K562 (cell line): ENCODE results near the gene PPDPF. TPM values are rescaled to one million over a fixed set of nuclear protein-coding genes. Genes with fewer than 3 reads are reported as not detected.

Source experiments
- AFF4 ChIP-seq: sonication (generic); formaldehyde crosslinking; IDR thresholded peaks from 2 replicates; pipeline ENCODE4 v1.8.0; 2023; ENCODE audit warnings: mild to moderate bottlenecking, missing genetic modification reagents
- CHCHD3 ChIP-seq: fragments of 250-450 bp; sonication (Bioruptor Pico); IDR thresholded peaks from 2 replicates; pipeline ENCODE4 v2.1.2; 2022; ENCODE audit warnings: mild to moderate bottlenecking
- CREB1 ChIP-seq, 2 experiments: sonication (generic) in 1 of 2; formaldehyde crosslinking in 1 of 2; IDR thresholded peaks; 2 replicates each; pipeline versions ENCODE4 v1.6.1 to v1.8.0; 2012 to 2022; ENCODE audit warnings: inconsistent platforms in 1 of 2, mild to moderate bottlenecking in 1 of 2, missing genetic modification reagents in 1 of 2, moderate library complexity in 1 of 2
- FOXJ3 ChIP-seq: sonication (generic); formaldehyde crosslinking; IDR thresholded peaks from 2 replicates; pipeline ENCODE4 v1.4.0; 2020; ENCODE audit warnings: mild to moderate bottlenecking, missing genetic modification reagents
- FUS ChIP-seq: fragments of 200-400 bp; formaldehyde crosslinking; optimal IDR thresholded peaks from 2 replicates; pipeline ENCODE3; 2017; ENCODE audit warnings: low read depth, low read length
- PHF8 ChIP-seq: fragments of 200-600 bp; sonication (generic); IDR thresholded peaks from 2 replicates; pipeline ENCODE4 v1.6.1; 2012; ENCODE audit warnings: mixed run types, mild to moderate bottlenecking, inconsistent platforms, low read length, moderate library complexity, borderline replicate concordance
- PML ChIP-seq: IDR thresholded peaks from 2 replicates; pipeline ENCODE4 v1.6.1; 2012; ENCODE audit warnings: low read length, inconsistent platforms
- POLR3G ChIP-seq: IDR thresholded peaks from 2 replicates; pipeline ENCODE4 v1.6.1; 2011; ENCODE audit not compliant: insufficient read length, insufficient replicate concordance; ENCODE audit errors: extremely low read depth
- RBM22 ChIP-seq: fragments of 200-400 bp; formaldehyde crosslinking; IDR thresholded peaks from 2 replicates; pipeline ENCODE4 v1.6.1; 2018; ENCODE audit warnings: low read length, low read depth; ENCODE audit not compliant: poor library complexity, severe bottlenecking
- SAFB ChIP-seq: fragments of 200-400 bp; formaldehyde crosslinking; IDR thresholded peaks from 2 replicates; pipeline ENCODE4 v1.6.1; 2017; ENCODE audit warnings: low read depth, low read length, borderline replicate concordance
- SREBF2 ChIP-seq: sonication (generic); formaldehyde crosslinking; IDR thresholded peaks from 2 replicates; pipeline ENCODE4 v1.4.0; 2020; ENCODE audit warnings: mild to moderate bottlenecking, missing genetic modification reagents
- STAT6 ChIP-seq: sonication (generic); formaldehyde crosslinking; IDR thresholded peaks from 2 replicates; pipeline ENCODE4 v1.8.1; 2023; ENCODE audit warnings: mild to moderate bottlenecking, missing genetic modification reagents
- TCF15 ChIP-seq: fragments of 250-450 bp; sonication (Bioruptor Pico); IDR thresholded peaks from 2 replicates; pipeline ENCODE4 v1.8.0; 2022; ENCODE audit warnings: moderate library complexity, mild to moderate bottlenecking, inconsistent platforms
- TCF7 ChIP-seq: sonication (generic); IDR thresholded peaks from 2 replicates; pipeline ENCODE4 v1.6.1; 2016; ENCODE audit warnings: antibody characterized with exemption, borderline replicate concordance
- TCF7L2 ChIP-seq: fragments of 150-350 bp; IDR thresholded peaks from 2 replicates; pipeline ENCODE4 v1.6.1; 2016; ENCODE audit warnings: low read depth, mild to moderate bottlenecking, low read length, moderate library complexity
- TEAD2 ChIP-seq: fragments of 450-650 bp; IDR thresholded peaks from 2 replicates; pipeline ENCODE4 v1.6.1; 2016; ENCODE audit warnings: missing genetic modification characterization, control low read depth, missing compliant biosample characterization
- YY1 ChIP-seq, 3 experiments: IDR thresholded peaks; 2 replicates each; pipeline ENCODE4 v1.6.1; 2011; ENCODE audit warnings: low read length in 2 of 3, mild to moderate bottlenecking in 2 of 3, moderate library complexity in 2 of 3, borderline replicate concordance in 1 of 3, control low read depth in 1 of 3, low read depth in 1 of 3; ENCODE audit not compliant: insufficient read depth in 3 of 3, insufficient replicate concordance in 2 of 3, control insufficient read depth in 1 of 3, insufficient read length in 1 of 3; ENCODE audit errors: extremely low read depth in 1 of 3
- ZNF140 ChIP-seq: fragments of 250-450 bp; sonication (Bioruptor Pico); IDR thresholded peaks from 2 replicates; pipeline ENCODE4 v1.8.0; 2021; ENCODE audit warnings: moderate library complexity, mild to moderate bottlenecking, inconsistent platforms
- ZNF217 ChIP-seq: sonication (generic); formaldehyde crosslinking; IDR thresholded peaks from 2 replicates; pipeline ENCODE4 v1.8.0; 2022; ENCODE audit warnings: mild to moderate bottlenecking, missing genetic modification reagents
- ZNF282 ChIP-seq: sonication (generic); formaldehyde crosslinking; IDR thresholded peaks from 2 replicates; pipeline ENCODE4 v1.8.1; 2023; ENCODE audit warnings: missing genetic modification reagents
- ZNF76 ChIP-seq: fragments of 250-450 bp; sonication (Bioruptor Pico); IDR thresholded peaks from 2 replicates; pipeline ENCODE4 v1.4.0; 2020; ENCODE audit warnings: mild to moderate bottlenecking, moderate library complexity, borderline replicate concordance
- polyA plus RNA-seq, 8 experiments: library from polyadenylated mRNA; depleted of rRNA in 4 of 8; stranded (reverse) in 5 of 8; unstranded in 3 of 8; fragments of >200 nt; fragmentation: Nextera tagmentation in 2 of 8; fragmentation: Illumina TruSeq in 1 of 8; extraction: Ambion mirVana in 2 of 8; extraction: Trizol in 1 of 8; gene quantifications; 2 replicates each; pipeline versions ENCODE4 v1.2.1 to v1.2.3, GENCODE V29; 2011 to 2014; ENCODE audit warnings: inconsistent platforms in 1 of 8, missing spikeins in 1 of 8
- total RNA-seq, 7 experiments: library from RNA; depleted of rRNA in 6 of 7; stranded (reverse); fragments of >200 nt in 6 of 7; fragmentation: Illumina TruSeq in 2 of 7; extraction: Trizol in 2 of 7; gene quantifications; 2 replicates each; pipeline versions ENCODE4 v1.2.1 to v1.2.3, GENCODE V29; 2011 to 2021; ENCODE audit warnings: low replicate concordance in 1 of 7

Gene PPDPF
- total and polyA plus RNA-seq, 9 of the 15 experiments (the other 6 are each of a cell fraction or from before 2014, with no cell fraction given) = 0.77 to 233 (median 10.5) TPM

GRCh38 chr20:63520504-63520933 is at the start of gene PPDPF (continued):
- TF ChIP-seq SREBF2 (CRISPR knock-in tag) (no peak), YY1 (IDR thresholded peaks at IDR 0.05; ENCODE audit: borderline replicate concordance in 1 of 3, control insufficient read depth in 1 of 3, extremely low read depth in 1 of 3, insufficient read depth in 3 of 3, insufficient read length in 1 of 3, insufficient replicate concordance in 2 of 3, low read depth in 1 of 3, low read length in 2 of 3) (peak in 1 of 3 experiments; percentile 40), FOXJ3 (CRISPR knock-in tag) (no peak), PHF8 (peak; percentile 83; the same call in 1 of the 2 replicates), ZNF282 (CRISPR knock-in tag) (no peak), CREB1 (IDR thresholded peaks at IDR 0.05) (peak; percentile 79), CREB1 (CRISPR knock-in tag; IDR thresholded peaks at IDR 0.05) (peak; percentile 74), AFF4 (no peak; the same call in 1 of the 2 replicates), POLR3G (no peak), TCF7 (0 out of 2 replicates have a peak, but pooled peaks have one; percentile 35), TCF7L2 (no peak), ZNF140 (CRISPR knock-in tag) (no peak), SAFB (peak; percentile 97), CHCHD3 (CRISPR knock-in tag) (no peak), FUS (no peak), ZNF217 (CRISPR knock-in tag) (no peak), TCF15 (CRISPR knock-in tag) (no peak), RBM22 (peak; percentile 10), STAT6 (no peak), PML (peak; percentile 32; the same call in 1 of the 2 replicates), TEAD2 (tag) (no peak), ZNF76 (no peak)
